GM21723 (cell line): ENCODE data around the gene TMCC3.
A peak's percentile ranks its signal among the peaks of the same experiment; 100 is the strongest.
"Not testable (repeated sequence)": the region's sequence is repeated elsewhere in the genome, so short reads cannot be mapped to it uniquely, and the experiment has no call there.

Experiments used
- ATAC-seq: cut with Tn5 transposase; IDR thresholded peaks from one replicate; pipeline ENCODE4 v1.9.1; 2021; ENCODE audit warnings: mild to moderate bottlenecking, moderate library complexity; ENCODE audit not compliant: unreplicated experiment

TMCC3 gene

GRCh38 chr12:94636462-94637085, 13.8 kb downstream of the TMCC3 start:
- ATAC-seq: no peak

GRCh38 chr12:94634717-94635116, 15.6 kb downstream of the TMCC3 start:
- ATAC-seq: no peak

GRCh38 chr12:94633401-94633800, 17.0 kb downstream of the TMCC3 start:
- no peak for ATAC-seq

GRCh38 chr12:94631058-94631457, 19.3 kb downstream of the TMCC3 start:
- ATAC-seq: no peak

GRCh38 chr12:94628819-94629472, 21.4 kb downstream of the TMCC3 start:
- no peak for ATAC-seq

GRCh38 chr12:94628369-94628768, 22.0 kb downstream of the TMCC3 start:
- ATAC-seq: no peak

- no peak for ATAC-seq
These were observed 24.8 kb downstream of the TMCC3 start for GRCh38 chr12:94625531-94625930.

- no peak for ATAC-seq
These were observed 27.0 kb downstream of the TMCC3 start for GRCh38 chr12:94623161-94623920.

- ATAC-seq: no peak
These were observed 27.9 kb downstream of the TMCC3 start for GRCh38 chr12:94622475-94622874.

- peak; percentile 95 for ATAC-seq
These were observed 28.5 kb downstream of the TMCC3 start for GRCh38 chr12:94621662-94622359.

GRCh38 chr12:94620621-94621020, 29.7 kb downstream of the TMCC3 start:
- no peak for ATAC-seq

- ATAC-seq: no peak
These were observed 31.2 kb downstream of the TMCC3 start for GRCh38 chr12:94618995-94619695.

- no peak for ATAC-seq
These were observed 33.3 kb downstream of the TMCC3 start for GRCh38 chr12:94617101-94617500.

- no peak for ATAC-seq
These were observed 34.1 kb downstream of the TMCC3 start for GRCh38 chr12:94616203-94616729.

- no peak for ATAC-seq
These were observed 34.8 kb downstream of the TMCC3 start for GRCh38 chr12:94615260-94616181.

GRCh38 chr12:94614288-94614721, 36.1 kb downstream of the TMCC3 start:
- ATAC-seq: no peak

- ATAC-seq: no peak
These were observed 40.4 kb downstream of the TMCC3 start for GRCh38 chr12:94609917-94610443.

GRCh38 chr12:94606810-94607209, 43.5 kb downstream of the TMCC3 start:
- not testable (repeated sequence) for ATAC-seq

GRCh38 chr12:94604366-94604698, 46.0 kb downstream of the TMCC3 start:
- no peak for ATAC-seq
